HG03103 (cell line): ENCODE data around the gene ICAM5.
"Not testable (repeated sequence)": the region's sequence is repeated elsewhere in the genome, so short reads cannot be mapped to it uniquely, and the experiment has no call there.

ENCODE experiments used
- ATAC-seq: cut with Tn5 transposase; IDR thresholded peaks from one replicate; pipeline ENCODE4 v1.9.1; 2021; ENCODE audit warnings: low read depth; ENCODE audit not compliant: unreplicated experiment

Gene ICAM5

GRCh38 chr19:10317857-10318462 is 28.2 kb downstream of the ICAM5 start:
- ATAC-seq = no peak

- no peak for ATAC-seq
These were observed 29.3 kb downstream of the ICAM5 start for GRCh38 chr19:10318807-10319682.

- no peak for ATAC-seq
These were observed 31.1 kb downstream of the ICAM5 start for GRCh38 chr19:10320602-10321416.

- ATAC-seq = no peak
These were observed 31.7 kb downstream of the ICAM5 start for GRCh38 chr19:10321417-10321797.

- ATAC-seq = no peak
These were observed 32.4 kb downstream of the ICAM5 start for GRCh38 chr19:10321874-10322835.

GRCh38 chr19:10325732-10326131 is 36.0 kb downstream of the ICAM5 start:
- no peak for ATAC-seq

GRCh38 chr19:10327793-10328192 is 38.0 kb downstream of the ICAM5 start:
- no peak for ATAC-seq

- ATAC-seq = no peak
These were observed 39.0 kb downstream of the ICAM5 start for GRCh38 chr19:10328558-10329429.

- ATAC-seq = no peak
These were observed 39.8 kb downstream of the ICAM5 start for GRCh38 chr19:10329555-10329954.

GRCh38 chr19:10332158-10332964 is 42.6 kb downstream of the ICAM5 start:
- ATAC-seq = no peak

- ATAC-seq = peak; percentile 84
These were observed 43.4 kb downstream of the ICAM5 start, which contains the start of gene RAVER1 for GRCh38 chr19:10332965-10333757. RAVER1 (minus strand) TSS chr19:10333529; CDS start chr19:10333507, 22 bp downstream.

GRCh38 chr19:10333758-10334587 is 44.2 kb downstream of the ICAM5 start:
- no peak for ATAC-seq

GRCh38 chr19:10334588-10335351 is 45.0 kb downstream of the ICAM5 start:
- no peak for ATAC-seq

- no peak for ATAC-seq
These were observed 45.7 kb downstream of the ICAM5 start for GRCh38 chr19:10335352-10335985.

- ATAC-seq = not testable (repeated sequence)
These were observed 47.0 kb downstream of the ICAM5 start for GRCh38 chr19:10336725-10337124.
